GM21619 (cell line): ENCODE results near the gene TCEAL1.
"Not testable (repeated sequence)": the region's sequence is repeated elsewhere in the genome, so short reads cannot be mapped to it uniquely, and the experiment has no call there.

ENCODE experiments used
- ATAC-seq: cut with Tn5 transposase; IDR thresholded peaks from one replicate; pipeline ENCODE4 v1.9.1; 2021; ENCODE audit not compliant: unreplicated experiment

Gene TCEAL1

DNA sequence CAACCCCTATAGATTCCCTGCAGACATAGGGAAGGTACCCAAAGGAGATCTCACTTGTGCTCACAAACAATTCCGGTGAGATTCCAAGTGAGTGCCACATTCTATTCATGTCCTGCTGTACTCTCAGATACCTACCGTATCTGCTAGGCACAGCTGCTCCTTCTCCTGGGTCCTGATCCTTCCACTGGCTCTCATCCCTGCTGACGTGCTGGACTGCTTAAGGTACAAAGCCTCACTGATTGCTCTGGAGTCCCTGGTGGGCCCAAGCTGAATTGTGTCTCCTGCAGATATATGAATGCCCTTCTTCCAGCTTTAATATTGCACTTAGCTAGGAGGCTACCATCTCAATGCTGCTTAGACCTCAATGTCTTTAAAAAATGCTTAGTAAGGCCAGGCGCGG is 2.4 kb downstream of the TCEAL1 start:
- ATAC-seq = no peak

DNA sequence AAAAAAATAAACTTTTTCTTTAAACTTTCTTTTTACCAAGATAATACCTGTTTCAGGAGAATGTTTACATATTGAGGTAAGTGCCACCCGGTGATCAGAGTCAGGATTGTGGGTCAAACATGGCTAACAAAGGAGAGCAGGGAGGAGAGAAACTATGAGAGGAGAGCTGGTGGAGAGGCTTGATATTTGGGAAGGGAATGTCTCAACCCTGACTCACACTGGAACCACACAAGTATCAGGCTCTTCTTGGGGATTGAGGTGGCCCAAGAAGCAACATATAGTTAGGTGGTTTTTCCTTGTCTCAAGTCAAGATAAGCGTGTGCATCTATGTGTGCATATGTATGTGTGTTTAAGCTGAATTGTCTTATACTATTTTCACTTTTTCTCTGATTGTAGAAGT is 6.7 kb downstream of the TCEAL1 start:
- ATAC-seq = no peak

DNA sequence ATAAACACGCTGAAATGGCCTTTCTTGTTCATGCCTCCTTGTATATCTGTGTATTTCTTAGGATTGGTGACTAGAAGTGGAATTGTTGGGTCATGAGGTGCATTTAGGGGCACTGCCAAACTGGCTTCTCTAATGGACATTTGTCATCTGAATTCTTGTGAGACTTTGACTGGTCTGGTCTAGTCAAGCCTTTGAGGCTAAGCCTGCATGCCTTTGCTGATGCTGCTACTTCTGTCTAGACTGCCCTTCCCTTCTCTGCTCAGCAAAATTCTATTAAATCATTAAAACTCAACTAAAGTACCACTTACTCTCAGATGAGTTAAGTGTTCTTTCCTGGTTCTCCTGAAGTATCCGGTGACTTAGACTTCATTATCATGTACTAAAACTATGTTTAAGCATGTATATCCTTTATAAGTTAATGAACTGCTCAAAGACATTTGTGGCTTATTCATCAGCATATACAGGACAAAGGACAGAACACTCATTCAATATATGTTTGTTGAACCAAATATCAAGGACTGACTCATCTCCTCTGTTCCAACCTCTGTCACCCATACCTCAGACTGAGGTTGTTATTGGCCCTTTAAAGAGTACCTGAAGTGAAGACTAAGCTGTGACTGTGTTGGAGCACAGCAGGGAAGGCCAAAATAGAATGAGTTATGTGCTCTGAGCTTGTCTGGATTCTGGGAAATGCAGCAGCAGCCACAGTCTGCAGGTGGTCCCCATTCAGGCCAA is 9.0 kb downstream of the TCEAL1 start:
- no peak for ATAC-seq

DNA sequence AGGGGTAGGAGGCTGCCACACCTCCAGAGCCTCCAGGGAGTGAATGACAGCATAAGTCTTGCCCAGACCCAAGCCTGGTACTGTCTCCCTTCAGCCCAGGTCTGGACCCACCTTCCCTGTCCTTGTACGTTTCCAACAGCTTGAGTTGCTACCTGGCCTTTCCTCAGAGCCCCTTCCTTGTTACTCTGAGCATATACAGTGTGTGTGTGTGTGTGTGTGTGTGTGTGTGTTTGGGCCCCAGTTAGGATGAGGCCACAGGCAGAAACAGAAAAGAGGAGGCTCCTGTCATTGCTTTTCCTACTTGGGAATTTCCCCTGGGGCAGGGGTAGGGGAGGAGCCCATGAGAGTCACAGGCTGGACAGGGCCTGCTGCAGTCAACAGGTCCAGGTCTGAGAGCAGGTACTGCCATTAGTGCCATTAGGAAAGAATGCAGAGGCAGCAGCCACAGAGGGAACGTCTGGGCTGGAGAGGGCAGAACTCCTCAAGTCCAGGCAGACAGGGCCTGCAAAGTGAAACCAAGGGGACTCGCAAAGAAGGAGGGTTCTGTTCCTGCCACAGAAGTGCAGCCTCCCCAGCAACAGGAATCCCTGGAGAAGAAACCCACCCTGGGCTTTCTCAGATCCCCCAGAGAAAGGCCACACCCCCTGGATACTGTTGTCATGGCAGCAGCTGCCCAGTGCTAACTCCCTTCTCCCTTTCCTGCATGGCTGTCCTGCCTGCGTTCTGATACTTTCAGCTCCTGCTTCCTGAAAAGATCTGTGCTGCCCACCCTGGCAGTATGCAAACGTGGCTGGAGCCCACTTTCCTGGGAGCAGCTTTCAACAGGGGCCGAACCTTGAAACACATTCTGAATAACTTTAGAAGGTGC is 9.9 kb downstream of the TCEAL1 start:
- not testable (repeated sequence) for ATAC-seq

DNA sequence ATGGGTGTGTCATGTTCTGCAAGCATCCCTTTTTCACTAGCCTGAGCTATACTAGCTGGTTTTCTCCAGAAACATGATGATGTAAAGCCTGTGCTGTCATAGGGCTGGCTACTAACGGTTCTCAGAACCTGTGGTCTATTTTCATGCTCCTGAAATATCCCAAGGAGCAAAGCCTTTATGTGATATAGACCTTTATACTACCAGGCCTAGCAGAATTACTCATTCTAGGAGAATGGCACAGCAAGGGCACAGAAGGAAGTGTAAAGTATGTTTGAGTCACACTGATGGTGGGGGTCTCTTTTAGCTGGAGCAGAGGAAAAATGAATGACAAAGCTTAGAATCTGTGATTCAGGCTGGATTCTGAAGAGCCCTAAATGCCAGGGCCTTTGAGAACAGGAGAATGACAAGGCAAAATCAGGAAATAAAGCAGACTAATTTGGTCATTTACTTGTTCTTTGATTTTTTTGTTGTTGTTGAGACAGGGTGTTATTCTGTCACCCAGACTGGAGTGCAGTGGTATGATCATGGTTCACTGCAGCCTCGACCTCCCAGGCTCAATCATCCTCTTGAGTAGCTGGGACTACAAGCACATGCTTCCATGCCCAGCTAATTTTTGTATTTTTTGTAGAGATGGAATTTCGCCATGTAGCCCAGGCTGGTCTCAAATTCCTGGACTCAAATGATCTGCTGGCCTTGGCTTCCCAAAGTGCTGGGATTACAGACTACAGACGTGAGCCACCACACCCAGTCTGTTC is 11.8 kb downstream of the TCEAL1 start:
- no peak for ATAC-seq

DNA sequence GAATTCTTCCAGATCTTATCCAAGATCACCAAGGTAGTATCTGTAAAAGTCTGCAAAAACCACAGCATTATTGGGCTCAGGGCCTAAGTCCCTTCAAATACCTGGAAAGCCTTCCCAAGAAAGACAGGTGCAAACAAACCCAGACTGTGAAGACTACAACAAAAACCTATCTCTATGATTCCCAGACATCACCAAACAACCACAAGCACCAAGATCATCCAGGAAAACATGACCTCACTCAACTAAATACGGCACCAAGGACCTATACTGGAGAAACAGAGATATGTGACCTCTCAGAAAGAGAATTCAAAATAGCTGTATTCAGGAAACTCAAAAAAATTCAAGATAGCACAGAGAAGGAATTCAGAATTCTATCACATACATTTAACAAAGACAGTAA is 15.3 kb downstream of the TCEAL1 start:
- ATAC-seq = no peak

DNA sequence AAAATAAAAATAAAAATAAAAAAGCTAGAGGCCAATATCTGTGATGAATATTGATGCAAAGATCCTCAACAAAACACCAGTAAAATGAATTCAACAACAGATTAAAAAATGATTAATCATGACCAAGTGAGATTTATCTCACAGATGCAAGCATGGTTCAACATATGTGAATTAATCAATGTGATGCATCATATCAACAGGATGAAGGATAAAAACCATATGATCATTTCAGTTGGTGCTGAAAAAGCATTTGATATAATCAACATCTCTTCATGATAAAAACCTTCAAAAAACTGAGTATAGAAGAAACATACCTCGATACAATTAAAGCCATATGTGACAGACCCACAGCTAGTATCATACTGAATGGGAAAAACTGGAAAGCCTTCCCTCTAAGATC is 18.9 kb downstream of the TCEAL1 start:
- ATAC-seq = no peak

DNA sequence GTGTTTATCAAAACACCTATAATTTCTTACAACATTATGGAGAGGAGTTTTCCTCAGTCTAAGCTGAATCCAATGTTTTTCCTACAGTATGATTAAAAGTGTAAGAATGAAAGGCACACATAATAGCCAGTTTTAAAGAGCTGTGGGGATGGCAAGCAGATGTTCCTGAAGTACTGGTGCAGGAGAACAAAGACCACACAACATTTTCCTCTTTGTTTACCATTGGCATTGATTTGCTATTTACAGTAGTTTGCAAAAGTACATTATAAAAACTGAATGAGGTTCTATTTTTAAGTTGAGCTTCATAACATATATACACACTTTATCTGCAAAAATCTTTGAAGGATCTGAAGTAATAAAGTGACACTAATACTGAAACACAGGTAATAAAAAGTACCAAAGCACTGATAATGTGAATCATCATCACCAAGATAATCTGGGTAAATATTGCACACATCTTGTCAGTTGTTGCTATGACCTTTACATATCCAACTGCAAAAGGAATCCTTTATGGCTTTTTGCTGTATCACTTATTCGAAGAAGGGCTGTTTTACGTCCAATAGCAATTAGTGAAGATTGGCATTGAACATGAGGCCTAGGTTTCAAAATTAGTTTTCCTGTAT is 22.5 kb downstream of the TCEAL1 start:
- ATAC-seq = no peak

DNA sequence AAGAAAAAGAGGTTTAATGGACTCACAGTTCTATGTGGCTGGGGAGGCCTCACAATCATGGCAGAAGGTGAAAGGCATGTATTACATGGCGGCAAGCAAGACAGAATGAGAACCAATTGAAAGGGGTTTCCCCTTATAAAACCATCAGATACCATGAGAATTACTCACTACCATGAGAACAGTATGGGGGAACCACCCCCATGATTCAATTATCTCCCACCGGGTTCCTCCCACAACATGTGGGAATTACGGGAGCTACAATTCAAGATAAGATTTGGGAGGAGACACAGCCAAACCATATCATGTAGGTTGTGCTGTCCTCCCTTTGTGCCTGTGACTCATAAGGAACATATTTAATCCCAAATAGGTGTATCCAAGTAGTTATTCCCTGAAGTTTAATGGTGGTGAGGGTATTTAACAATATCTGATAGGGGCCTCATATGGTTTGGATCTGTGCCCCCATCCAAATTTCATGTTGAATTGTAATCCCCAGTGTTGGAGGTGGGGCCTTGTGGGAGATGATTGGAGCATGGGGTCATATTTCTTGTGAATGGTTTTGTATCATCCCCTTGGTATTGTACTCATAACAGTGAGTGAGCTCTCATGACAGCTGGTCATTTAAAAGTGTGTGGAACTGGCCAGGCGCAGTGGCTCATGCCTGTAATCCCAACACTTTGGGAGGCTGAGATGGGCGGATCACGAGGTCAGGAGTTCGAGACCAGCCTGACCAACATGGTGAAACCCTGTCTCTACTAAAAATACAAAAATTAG is 26.6 kb downstream of the TCEAL1 start:
- not testable (repeated sequence) for ATAC-seq

DNA sequence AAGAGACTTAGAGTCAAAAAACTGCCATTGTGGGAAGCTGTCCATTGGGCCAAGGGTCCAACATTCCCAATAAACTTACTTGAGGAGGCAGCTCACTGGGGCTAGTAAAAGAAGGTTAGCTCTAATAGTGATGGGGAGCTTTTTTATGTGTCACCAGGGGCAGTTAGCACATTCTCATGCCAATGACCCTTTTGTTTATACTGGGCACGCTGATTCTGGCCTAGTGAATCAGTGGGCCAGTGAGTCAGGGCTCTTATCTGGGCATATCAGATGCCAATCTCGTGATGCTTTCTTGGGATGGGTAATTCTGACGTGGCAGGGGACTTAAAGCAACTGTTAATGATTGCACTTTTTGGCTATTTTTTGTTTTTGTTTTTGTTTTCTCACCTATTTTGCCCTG is 27.8 kb downstream of the TCEAL1 start:
- ATAC-seq = no peak

DNA sequence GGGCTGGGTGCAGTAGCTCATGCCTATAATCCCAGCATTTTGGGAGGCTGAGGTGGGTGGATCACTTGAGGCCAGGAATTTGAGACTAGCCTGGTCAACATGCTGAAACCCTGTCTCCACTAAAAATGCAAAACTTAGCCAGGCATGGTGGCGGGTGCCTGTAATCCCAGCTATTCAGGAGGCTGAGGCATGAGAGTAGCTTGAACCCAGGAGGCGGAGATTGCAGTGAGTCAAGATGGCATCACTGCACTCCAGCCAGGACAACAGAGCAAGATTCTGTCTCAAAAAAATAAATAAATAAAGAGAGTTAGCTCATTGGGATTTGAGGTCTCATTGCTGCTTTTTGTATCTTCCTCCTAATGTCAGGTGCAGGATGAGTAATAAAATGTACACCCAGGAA is 28.3 kb downstream of the TCEAL1 start:
- not testable (repeated sequence) for ATAC-seq

DNA sequence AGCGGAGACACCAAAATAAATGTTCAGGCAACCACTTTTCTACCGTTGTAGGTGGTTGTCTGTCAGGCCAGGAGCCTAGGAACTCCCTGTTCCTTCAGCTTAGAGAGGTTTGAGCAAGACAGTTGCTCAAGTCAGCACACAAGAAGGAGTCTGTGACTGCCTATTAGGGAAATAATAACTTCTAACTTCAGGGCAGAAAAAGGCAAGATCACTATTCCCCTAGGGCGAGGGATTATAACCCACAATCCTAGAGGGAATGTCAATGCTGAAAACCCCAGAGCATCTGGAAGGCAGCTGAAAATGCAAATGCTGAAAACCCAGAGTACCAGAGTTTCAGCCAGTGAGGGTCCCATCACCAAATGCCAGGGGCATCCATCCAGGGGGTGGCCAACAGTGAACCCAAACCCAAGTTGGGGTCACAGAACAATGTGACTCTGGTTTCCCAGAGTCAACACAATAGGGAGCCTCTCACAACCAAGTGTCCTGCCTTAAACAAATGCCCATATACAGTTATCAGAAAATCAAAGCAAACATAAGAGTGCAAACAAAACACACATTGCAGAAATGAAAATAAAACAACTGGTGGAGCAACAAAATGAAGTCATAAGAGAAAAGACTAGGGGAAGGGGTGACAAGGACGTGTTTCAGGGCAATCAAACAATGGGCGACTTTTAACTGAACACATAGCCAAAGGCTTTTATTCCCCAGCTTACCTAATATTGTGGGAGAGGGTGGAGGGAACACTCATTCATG is 30.1 kb downstream of the TCEAL1 start:
- ATAC-seq = no peak

DNA sequence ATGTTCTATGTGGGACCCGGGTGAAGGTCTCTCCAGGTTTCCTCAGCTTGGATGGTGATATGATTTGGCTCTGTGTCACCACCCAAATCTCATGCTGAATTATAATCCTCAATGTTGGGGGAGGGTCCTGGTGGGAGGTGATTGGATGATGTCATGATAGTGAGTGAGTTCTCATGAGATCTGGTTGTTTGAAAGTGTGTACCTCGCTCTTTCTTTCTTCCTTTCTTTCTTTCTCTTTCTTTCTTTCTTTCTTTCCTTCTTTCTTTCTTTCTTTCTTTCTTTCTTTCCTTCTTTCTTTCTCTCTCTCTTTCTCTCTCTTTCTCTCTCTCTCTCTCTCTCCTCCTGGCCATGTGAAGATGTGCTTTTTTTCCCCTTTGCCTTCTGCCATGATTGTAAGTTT is 30.7 kb downstream of the TCEAL1 start:
- not testable (repeated sequence) for ATAC-seq

DNA sequence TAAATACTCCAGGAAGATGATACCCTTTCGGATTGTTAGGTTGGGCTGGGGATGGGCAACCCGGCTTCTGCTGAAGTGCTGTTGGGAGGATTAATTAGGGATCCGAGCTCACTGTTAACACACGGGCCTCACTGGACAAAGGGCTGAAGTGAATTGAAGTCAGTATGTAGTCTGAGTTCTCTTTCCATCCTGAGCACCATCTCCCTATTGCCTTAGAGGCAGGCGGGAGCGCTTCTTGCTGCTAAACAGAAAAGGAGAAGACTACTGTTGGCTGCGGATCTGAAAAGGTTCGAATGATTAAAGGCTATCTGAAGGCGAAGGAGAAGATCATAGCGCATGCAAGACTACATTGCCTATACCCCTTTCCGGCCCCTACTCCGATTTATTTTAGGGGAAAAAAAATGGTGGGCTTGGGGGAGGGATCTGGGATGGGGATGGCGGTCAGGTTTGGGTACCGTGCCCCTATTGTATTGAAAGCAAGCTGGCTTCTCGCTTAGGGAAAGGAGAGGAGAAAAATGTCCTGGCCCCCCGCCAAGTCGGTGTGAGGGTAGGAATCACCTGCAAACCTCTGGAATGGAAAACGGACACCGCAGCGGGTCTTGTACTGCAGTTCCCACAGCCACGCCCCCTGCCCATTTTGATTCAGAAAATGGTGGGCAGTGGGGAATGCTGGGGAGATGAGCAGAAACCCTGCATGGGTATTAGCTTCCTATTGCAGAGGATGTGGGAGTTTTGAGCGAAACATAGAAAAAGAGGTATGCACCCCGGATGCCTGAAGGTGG is 35.4 kb downstream of the TCEAL1 start:
- ATAC-seq = no peak

DNA sequence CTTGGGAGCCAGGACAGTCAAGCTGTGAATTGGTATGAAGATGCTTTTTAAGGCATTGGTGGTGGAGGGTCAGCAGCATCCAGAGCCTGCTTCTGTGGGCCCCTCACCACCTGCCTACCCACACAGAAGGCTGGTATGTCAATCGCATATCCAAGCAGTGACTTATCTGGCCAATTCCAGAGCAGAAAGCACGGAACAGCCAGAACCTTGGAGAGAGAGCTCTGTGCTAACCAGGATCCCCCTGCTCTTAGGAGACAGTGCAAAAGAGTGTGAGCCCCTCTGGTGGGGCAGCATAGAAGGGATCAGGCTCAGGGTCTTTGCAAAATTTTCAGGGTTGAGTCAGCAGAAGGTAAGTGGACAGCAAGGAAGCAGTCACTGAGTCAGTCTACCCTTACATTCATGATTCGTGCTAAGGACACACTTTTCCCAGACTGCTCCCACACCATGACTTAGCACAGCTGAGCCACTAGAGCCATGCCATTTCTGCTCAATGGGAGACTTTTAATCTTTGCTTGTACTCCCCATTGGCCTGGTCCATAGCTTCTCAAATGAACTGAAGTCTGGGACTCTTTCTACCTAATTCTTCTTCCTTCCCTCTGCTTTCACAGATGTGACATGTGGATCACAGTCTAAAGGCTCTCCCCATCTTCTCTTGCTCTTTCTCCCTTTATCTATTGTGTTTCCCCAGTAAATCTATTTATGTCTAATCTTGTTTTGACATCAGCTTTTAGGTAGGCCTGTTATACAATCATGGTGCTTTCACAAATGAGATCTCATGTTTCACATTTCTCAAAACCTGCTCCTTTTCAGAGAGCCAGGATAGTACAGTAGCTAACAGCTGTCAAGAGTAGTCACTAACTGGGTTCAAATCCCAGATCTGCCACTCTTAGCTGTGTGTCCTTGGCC is 37.7 kb downstream of the TCEAL1 start:
- no peak for ATAC-seq

DNA sequence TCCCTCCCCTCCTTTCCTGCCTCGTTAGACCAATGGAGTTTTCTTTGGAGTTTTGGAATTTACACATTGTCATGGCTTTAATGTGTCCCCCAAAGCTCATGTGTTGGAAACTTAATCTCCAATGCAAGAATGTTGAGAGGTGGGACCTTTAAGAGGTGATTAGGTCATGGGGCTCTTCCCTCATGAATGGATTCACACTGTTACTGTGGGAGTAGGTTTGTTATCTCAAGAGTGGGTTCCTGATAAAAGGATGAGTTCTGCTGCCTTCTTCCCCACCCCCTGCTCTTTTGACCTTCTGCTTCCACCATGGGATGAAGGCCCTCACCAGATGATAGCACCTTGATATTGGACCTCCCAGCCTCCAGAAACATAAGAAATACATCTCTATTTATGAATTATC is 41.0 kb downstream of the TCEAL1 start:
- no peak for ATAC-seq

DNA sequence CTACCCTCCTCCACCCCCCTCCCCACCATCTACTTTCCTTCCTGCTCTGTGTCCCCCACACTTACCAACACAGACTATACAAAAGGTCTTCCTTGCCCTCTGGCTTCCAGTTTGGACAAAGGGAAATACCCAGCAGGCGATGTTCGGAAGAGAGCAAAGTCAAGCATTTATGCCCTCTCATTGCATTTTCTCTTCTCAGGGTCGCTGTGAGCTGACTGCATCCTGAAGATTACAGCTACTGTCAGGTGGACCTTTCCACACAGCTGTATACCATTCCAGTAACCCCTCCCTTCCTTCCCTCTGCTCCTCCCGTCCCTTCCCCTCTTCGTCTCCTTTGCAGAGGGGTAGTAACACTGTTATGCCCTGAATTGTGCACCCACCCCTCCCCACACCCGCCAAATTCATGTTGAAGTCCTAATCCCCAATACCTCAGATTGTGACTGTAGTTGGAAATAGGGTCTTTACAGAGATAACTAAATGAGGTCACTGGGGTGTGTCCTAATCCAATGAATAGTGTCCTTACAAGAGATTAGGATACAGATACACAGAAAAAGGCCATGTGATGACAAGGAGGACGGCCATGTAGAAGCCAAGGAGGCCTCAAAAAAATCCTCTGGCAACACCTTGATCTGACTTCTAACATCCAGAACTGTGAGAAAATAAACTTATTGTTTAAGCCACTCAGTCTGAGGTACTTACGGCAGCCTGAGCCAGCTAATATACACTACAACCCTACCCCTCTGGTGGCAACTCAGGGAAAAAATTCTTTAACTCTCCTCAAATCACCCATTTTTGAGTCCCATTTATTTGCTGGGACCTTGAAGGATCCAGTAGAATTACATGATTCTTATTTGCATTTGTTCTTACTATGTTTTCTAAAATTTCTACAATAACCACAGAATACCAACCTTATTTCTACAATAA is 46.0 kb downstream of the TCEAL1 start:
- ATAC-seq = no peak
